Esophagus squamous epithelium (tissue), 5 donors: ENCODE data around the gene FABP7. TPM values are rescaled to one million over a fixed set of nuclear protein-coding genes. Genes with fewer than 3 reads are reported as not detected.

Experiments
- DNase-seq: peaks from one replicate; lab custom pipeline; 2025; lab: John Stamatoyannopoulos, UW
- H3K27ac ChIP-seq, 4 donors: fragments of 200-600 bp; sonication (generic); one replicate each; pipeline ENCODE4 v1.5.1; 2016 to 2019; ENCODE audit warnings: mild to moderate bottlenecking in 1 of 4
- H3K27me3 ChIP-seq, 4 donors: fragments of 200-600 bp; sonication (generic); 1 replicate in 3 of 4; 2 replicates in 1 of 4; pipeline versions ENCODE4 v1.5.1 to v1.6.0; 2017 to 2021; ENCODE audit warnings: antibody characterized with exemption in 1 of 4
- H3K36me3 ChIP-seq, 3 donors: fragments of 200-600 bp; sonication (generic); one replicate each; pipeline ENCODE4 v1.5.1; 2016 to 2019
- H3K4me1 ChIP-seq, 3 donors: fragments of 200-600 bp; sonication (generic); one replicate each; pipeline ENCODE4 v1.5.1; 2017 to 2019
- H3K4me3 ChIP-seq, 4 donors: fragments of 200-600 bp; sonication (generic); 1 replicate in 3 of 4; 2 replicates in 1 of 4; pipeline ENCODE4 v1.5.1; 2016 to 2019; ENCODE audit warnings: mild to moderate bottlenecking in 2 of 4, moderate library complexity in 1 of 4
- H3K9me3 ChIP-seq, 3 donors: fragments of 200-600 bp; sonication (generic); one replicate each; pipeline ENCODE4 v1.5.1; 2016 to 2019
- POLR2A ChIP-seq, 4 donors: fragments of 450-650 bp; IDR thresholded peaks; one replicate each; pipeline ENCODE4 v1.6.1; 2017; ENCODE audit warnings: antibody characterized with exemption in 4 of 4, mild to moderate bottlenecking in 4 of 4, moderate library complexity in 3 of 4
- WGBS, 2 donors: methylation state at CpG; one replicate each; pipeline ENCODE4 v1.1.5; 2018; 5-methylcytosine and 5-hydroxymethylcytosine counted together
- intact Hi-C: fragments of 100-400 bp; cut with DNase I; formaldehyde crosslinking; loops from one replicate; pipeline ENCODE4 v1.15.0; 2022
- total RNA-seq, 4 donors: library from RNA; depleted of rRNA; stranded (reverse); fragments of >200 nt; gene quantifications; one replicate each; pipeline ENCODE4 v1.1.0, GENCODE V29; 2016
- TF ChIP-seq, protein P1 (sequence below), 6 experiments: fragments of 450-650 bp in 4 of 6; fragments of 200-600 bp in 2 of 6; sonication (generic) in 2 of 6; IDR thresholded peaks; one replicate each; pipeline ENCODE4 v1.5.1; 2016 to 2019; ENCODE audit warnings: antibody characterized with exemption in 6 of 6, mild to moderate bottlenecking in 4 of 6, moderate library complexity in 4 of 6
- donor health status: DM: yes; HTN: yes; CAD: no.

Gene FABP7
- total RNA-seq, 4 donors from 2014 or later, result not detected

GRCh38 chr6:122785891-122786290, 6.4 kb downstream of the FABP7 start:
- Histone ChIP-seq H3K27me3 (no peaks in the 10 kb centered on the region), H3K27ac (no peak overlapping the region), H3K4me1 (peaks cover 8 to 22% (median 9%) of the 10 kb centered on the region in 3 donors), H3K36me3 (no peaks in the 10 kb centered on the region), H3K9me3 (no peaks in the 10 kb centered on the region), H3K4me3 (no peak overlapping the region)
- WGBS, 2 donors, result 88 to 94% methylated on average over 1 of the region's 1 CpG
- intact Hi-C loops, result no loop called here
- DNase-seq, result no peak
- TF ChIP-seq, protein P1, sequence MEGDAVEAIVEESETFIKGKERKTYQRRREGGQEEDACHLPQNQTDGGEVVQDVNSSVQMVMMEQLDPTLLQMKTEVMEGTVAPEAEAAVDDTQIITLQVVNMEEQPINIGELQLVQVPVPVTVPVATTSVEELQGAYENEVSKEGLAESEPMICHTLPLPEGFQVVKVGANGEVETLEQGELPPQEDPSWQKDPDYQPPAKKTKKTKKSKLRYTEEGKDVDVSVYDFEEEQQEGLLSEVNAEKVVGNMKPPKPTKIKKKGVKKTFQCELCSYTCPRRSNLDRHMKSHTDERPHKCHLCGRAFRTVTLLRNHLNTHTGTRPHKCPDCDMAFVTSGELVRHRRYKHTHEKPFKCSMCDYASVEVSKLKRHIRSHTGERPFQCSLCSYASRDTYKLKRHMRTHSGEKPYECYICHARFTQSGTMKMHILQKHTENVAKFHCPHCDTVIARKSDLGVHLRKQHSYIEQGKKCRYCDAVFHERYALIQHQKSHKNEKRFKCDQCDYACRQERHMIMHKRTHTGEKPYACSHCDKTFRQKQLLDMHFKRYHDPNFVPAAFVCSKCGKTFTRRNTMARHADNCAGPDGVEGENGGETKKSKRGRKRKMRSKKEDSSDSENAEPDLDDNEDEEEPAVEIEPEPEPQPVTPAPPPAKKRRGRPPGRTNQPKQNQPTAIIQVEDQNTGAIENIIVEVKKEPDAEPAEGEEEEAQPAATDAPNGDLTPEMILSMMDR (IDR thresholded peaks at IDR 0.05), result no peak
- no peak for TF ChIP-seq POLR2A (IDR thresholded peaks at IDR 0.05)

- intact Hi-C loops, result no loop called here
- DNase-seq, result no peak
- H3K4me1 ChIP-seq, result peaks cover 8 to 40% (median 9%) of the 10 kb centered on the region in 3 donors
- H3K9me3 ChIP-seq, result no peaks in the 10 kb centered on the region
- H3K36me3 ChIP-seq, result no peaks in the 10 kb centered on the region
- H3K4me3 ChIP-seq, result no peak overlapping the region
- no peaks in the 10 kb centered on the region for H3K27me3 ChIP-seq
- H3K27ac ChIP-seq, result no peak overlapping the region
- no peak for TF ChIP-seq POLR2A (IDR thresholded peaks at IDR 0.05)
- TF ChIP-seq, protein P1 (IDR thresholded peaks at IDR 0.05), result no peak
- WGBS, 2 donors, result 87% methylated on average over 4 of the region's 4 CpGs
Measured at GRCh38 chr6:122787721-122788120, 8.2 kb downstream of the FABP7 start.

DNA sequence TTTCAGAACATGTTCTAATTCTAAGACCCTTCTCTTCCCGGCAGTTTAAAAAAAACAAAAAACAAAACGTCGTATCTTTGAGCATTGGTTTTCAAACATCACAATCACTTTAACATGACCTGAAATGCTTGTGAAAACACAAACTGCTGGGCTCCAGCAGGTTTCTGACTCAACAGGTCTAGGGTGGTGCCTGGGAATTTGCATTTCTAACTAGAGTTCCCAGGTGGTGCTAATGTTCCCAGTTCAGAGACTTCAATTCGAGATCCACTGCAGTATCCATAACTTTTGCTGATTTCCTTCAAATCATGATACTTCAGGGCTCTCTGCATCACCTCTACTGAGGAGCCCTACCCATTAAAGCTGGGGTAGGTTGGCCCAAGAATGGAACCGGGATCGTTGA, 8.7 kb downstream of the FABP7 start:
- DNase-seq, result no peak
- no peaks in the 10 kb centered on the region for H3K36me3 ChIP-seq
- H3K27me3 ChIP-seq, result no peaks in the 10 kb centered on the region
- H3K27ac ChIP-seq, result peak overlapping the region; percentile 94 to 97 (median 95)
- H3K9me3 ChIP-seq, result no peaks in the 10 kb centered on the region
- TF ChIP-seq, protein P1 (IDR thresholded peaks at IDR 0.05), result no peak
- no peak for TF ChIP-seq POLR2A (IDR thresholded peaks at IDR 0.05)
- 55 to 59% methylated on average over 6 of the region's 6 CpGs for WGBS, 2 donors
- peaks cover 8 to 41% (median 9%) of the 10 kb centered on the region in 3 donors for H3K4me1 ChIP-seq
- intact Hi-C loops, result no loop called here
- H3K4me3 ChIP-seq, result peak overlapping the region in 3 of 4 donors; percentile 70 to 88 (median 87)

DNA sequence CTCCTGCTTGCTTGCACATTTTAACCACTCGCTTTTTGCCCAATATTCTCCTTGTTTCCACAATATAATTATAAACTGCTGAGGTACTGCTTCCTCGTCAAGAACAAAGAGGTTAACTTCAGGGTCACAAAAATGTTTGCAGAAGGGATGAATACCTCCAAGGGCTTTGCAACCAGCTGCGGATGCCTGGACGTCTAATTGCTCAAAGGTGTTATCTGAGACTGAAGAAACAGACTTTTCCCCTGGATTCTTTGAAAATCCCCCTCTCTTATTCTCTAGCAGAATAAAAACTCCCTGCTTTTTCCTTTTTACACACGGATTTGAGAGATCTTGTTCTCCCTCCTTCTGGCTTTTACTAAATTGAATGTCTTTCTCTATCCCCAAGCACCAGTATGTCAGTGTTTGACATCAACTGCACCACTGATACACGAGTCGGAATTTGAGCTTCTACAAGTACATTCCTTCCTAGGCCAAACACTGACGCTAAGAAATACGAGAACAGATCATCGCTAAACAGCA, 9.2 kb downstream of the FABP7 start:
- no peaks in the 10 kb centered on the region for H3K27me3 ChIP-seq
- DNase-seq, result no peak
- H3K36me3 ChIP-seq, result no peaks in the 10 kb centered on the region
- peaks cover 8 to 41% (median 9%) of the 10 kb centered on the region in 3 donors for H3K4me1 ChIP-seq
- WGBS, 2 donors, result 24 to 25% methylated on average over 6 to 7 of the region's 10 CpGs
- H3K4me3 ChIP-seq, result peak overlapping the region; percentile 70 to 88 (median 86)
- no peak for TF ChIP-seq POLR2A (IDR thresholded peaks at IDR 0.05)
- TF ChIP-seq, protein P1 (IDR thresholded peaks at IDR 0.05), result no peak
- H3K9me3 ChIP-seq, result no peaks in the 10 kb centered on the region
- H3K27ac ChIP-seq, result peak overlapping the region; percentile 94 to 97 (median 95)
- intact Hi-C loops, result no loop called here

- no peak for DNase-seq
- Histone ChIP-seq H3K27ac (peak within 1 kb of the TSS; percentile 94 to 97 (median 95)), H3K4me3 (peak within 1 kb of the TSS; percentile 70 to 88 (median 86)), H3K27me3 (no peaks in the 10 kb centered on the region), H3K9me3 (no peaks in the 10 kb centered on the region), H3K36me3 (no peaks in the 10 kb centered on the region), H3K4me1 (peaks cover 8 to 41% (median 9%) of the 10 kb centered on the region in 3 donors)
- WGBS, 2 donors, result 0 to 2% methylated on average over 6 to 12 of the region's 71 CpGs
- intact Hi-C loops, result no loop called here
- peak in 2 of 4 donors; percentile 43 to 52 for TF ChIP-seq POLR2A (IDR thresholded peaks at IDR 0.05)
- TF ChIP-seq, protein P1 (IDR thresholded peaks at IDR 0.05), result peak; percentile 2 to 39 (median 24)
Measured at GRCh38 chr6:122789182-122790027, 9.9 kb downstream of the FABP7 start, which contains the start of gene SMPDL3A. Gene SMPDL3A, plus strand, starts transcription at chr6:122789258. Its CDS starts 89 bp downstream, at chr6:122789347.
